ENCODE measurements around the gene ARHGEF28.

The ARHGEF28 gene

GRCh38 chr5:73691302-73692080 is 65.5 kb downstream of the ARHGEF28 start:
- DNase-seq (ENCODE audit: low read depth in 1 of 2, low spot score in 1 of 2) = no peak

GRCh38 chr5:73692166-73692640 is 66.2 kb downstream of the ARHGEF28 start:
- no peak for DNase-seq (ENCODE audit: low read depth in 1 of 2, low spot score in 1 of 2)

GRCh38 chr5:73692981-73693380 is 67.0 kb downstream of the ARHGEF28 start:
- no peak for DNase-seq (ENCODE audit: low read depth in 1 of 2, low spot score in 1 of 2)

GRCh38 chr5:73693573-73694061 is 67.6 kb downstream of the ARHGEF28 start:
- DNase-seq (ENCODE audit: low read depth in 1 of 2, low spot score in 1 of 2) = no peak

GRCh38 chr5:73694089-73694488 is 68.1 kb downstream of the ARHGEF28 start:
- DNase-seq (ENCODE audit: low read depth in 1 of 2, low spot score in 1 of 2) = no peak

- no peak for DNase-seq (ENCODE audit: low read depth in 1 of 2, low spot score in 1 of 2)
Measured at GRCh38 chr5:73698011-73698410, 72.0 kb downstream of the ARHGEF28 start.

GRCh38 chr5:73701566-73701965 is 75.6 kb downstream of the ARHGEF28 start:
- no peak for DNase-seq (ENCODE audit: low read depth in 1 of 2, low spot score in 1 of 2)

GRCh38 chr5:73702534-73702933 is 76.5 kb downstream of the ARHGEF28 start:
- no peak for DNase-seq (ENCODE audit: low read depth in 1 of 2, low spot score in 1 of 2)

GRCh38 chr5:73702951-73703350 is 77.0 kb downstream of the ARHGEF28 start:
- DNase-seq (ENCODE audit: low read depth in 1 of 2, low spot score in 1 of 2) = no peak

GRCh38 chr5:73705364-73705763 is 79.4 kb downstream of the ARHGEF28 start:
- DNase-seq (ENCODE audit: low read depth in 1 of 2, low spot score in 1 of 2) = no peak

GRCh38 chr5:73706963-73707362 is 81.0 kb downstream of the ARHGEF28 start:
- no peak for DNase-seq (ENCODE audit: low read depth in 1 of 2, low spot score in 1 of 2)

- no peak for DNase-seq (ENCODE audit: low read depth in 1 of 2, low spot score in 1 of 2)
Measured at GRCh38 chr5:73709536-73710129, 83.6 kb downstream of the ARHGEF28 start.

GRCh38 chr5:73716284-73716808 is 90.3 kb downstream of the ARHGEF28 start:
- DNase-seq (ENCODE audit: low read depth in 1 of 2, low spot score in 1 of 2) = no peak

GRCh38 chr5:73718762-73719161 is 92.8 kb downstream of the ARHGEF28 start:
- DNase-seq (ENCODE audit: low read depth in 1 of 2, low spot score in 1 of 2) = no peak

GRCh38 chr5:73719632-73720031 is 93.6 kb downstream of the ARHGEF28 start:
- no peak for DNase-seq (ENCODE audit: low read depth in 1 of 2, low spot score in 1 of 2)

- no peak for DNase-seq (ENCODE audit: low read depth in 1 of 2, low spot score in 1 of 2)
Measured at GRCh38 chr5:73722231-73722630, 96.2 kb downstream of the ARHGEF28 start.

- DNase-seq (ENCODE audit: low read depth in 1 of 2, low spot score in 1 of 2) = no peak
Measured at GRCh38 chr5:73726071-73726470, 100.1 kb downstream of the ARHGEF28 start.

- no peak for DNase-seq (ENCODE audit: low read depth in 1 of 2, low spot score in 1 of 2)
Measured at GRCh38 chr5:73726606-73727231, 100.7 kb downstream of the ARHGEF28 start.

GRCh38 chr5:73727470-73727869 is 101.5 kb downstream of the ARHGEF28 start:
- no peak for DNase-seq (ENCODE audit: low read depth in 1 of 2, low spot score in 1 of 2)

- no peak for DNase-seq (ENCODE audit: low read depth in 1 of 2, low spot score in 1 of 2)
Measured at GRCh38 chr5:73728493-73729273, 102.7 kb downstream of the ARHGEF28 start.

- no peak for DNase-seq (ENCODE audit: low read depth in 1 of 2, low spot score in 1 of 2)
Measured at GRCh38 chr5:73729329-73729728, 103.3 kb downstream of the ARHGEF28 start.
